Mononuclear cell (primary cell): Measurements from ENCODE around the gene ZMIZ2. TPM values are rescaled to one million over a fixed set of nuclear protein-coding genes. Genes with fewer than 3 reads are reported as not detected.

ENCODE experiments used
- H3K27me3 ChIP-seq: 2 replicates; pipeline ENCODE4 v1.6.0; 2011; ENCODE audit warnings: low read length, control low read depth; ENCODE audit not compliant: insufficient read depth
- H3K4me1 ChIP-seq: 2 replicates; pipeline ENCODE4 v1.5.1; 2011; ENCODE audit warnings: mild to moderate bottlenecking, low read length, control low read depth; ENCODE audit not compliant: insufficient read depth
- H3K4me3 ChIP-seq: 2 replicates; pipeline ENCODE4 v1.5.1; 2011; ENCODE audit warnings: mild to moderate bottlenecking, low read length, moderate library complexity
- H3K9me3 ChIP-seq: 2 replicates; pipeline ENCODE4 v1.5.1; 2011; ENCODE audit warnings: low read depth, mild to moderate bottlenecking, control low read depth, low read length
- total RNA-seq: library from RNA; depleted of rRNA; stranded (reverse); fragments of >200 nt; gene quantifications from one replicate; pipeline ENCODE4 v1.2.3, GENCODE V29; 2012

The ZMIZ2 gene
- total RNA-seq, 1 donor: 16.7 TPM

DNA sequence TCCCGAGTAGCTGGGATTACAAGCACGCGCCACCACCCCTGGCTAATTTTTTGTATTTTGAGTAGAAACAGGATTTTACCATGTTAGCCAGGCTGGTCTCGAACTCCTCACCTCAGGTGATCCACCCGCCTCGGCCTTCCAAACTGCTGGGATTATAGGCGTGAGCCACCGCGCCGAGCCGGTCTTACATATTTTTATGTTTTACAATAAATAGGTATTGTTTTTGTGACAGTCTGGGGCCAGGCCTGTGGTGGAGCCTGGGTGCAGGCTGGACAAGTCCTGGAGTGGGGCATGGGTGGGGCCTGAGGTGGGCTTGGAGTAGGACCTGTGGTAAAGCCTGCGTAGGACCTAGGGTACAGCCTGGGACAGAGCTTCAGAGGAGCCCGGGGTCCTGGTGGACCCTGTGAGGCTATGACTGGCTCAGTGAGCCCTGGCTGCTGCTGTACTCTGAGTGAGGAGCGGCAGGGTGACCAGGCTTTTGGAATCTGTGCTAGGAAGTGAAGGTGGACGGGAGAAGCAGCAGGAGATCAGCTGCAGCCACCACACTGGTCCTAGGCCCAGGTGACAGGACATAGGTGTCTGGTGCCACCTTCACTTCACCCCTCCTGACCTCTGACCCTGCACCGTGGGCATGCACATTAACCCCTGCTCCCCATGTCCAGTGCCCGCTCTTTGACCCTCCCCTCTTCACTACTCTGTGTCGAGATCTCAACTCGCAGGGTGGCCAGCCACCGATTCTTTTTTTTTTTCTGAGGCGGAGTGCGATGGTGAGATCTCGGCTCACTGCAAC lies 9.6 kb upstream of the ZMIZ2 start:
- Histone ChIP-seq H3K9me3 (no peaks in the 10 kb centered on the region), H3K4me1 (peaks cover 12% of the 10 kb centered on the region), H3K27me3 (no peaks in the 10 kb centered on the region), H3K4me3 (no peak overlapping the region)

DNA sequence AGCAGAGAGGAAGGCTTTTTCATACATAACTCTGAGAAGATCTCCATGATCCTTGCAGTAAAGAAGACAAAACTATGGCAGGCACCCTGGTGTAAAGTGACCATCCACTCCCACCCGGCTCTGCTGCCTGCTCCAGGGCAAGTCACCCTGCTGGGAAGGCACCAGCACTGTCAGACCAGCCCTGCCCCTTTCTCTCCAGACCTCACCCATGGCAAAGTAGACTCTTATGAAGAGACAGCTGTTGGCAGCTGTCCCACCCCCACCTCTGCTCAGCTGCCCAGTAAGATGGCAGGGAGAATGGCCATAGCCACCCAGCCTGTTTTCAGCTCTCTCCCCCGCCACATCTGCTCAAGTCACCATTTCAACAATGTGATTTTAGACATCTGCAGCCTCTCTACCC lies 8.6 kb upstream of the ZMIZ2 start:
- H3K4me3 ChIP-seq: no peak overlapping the region
- H3K9me3 ChIP-seq: no peaks in the 10 kb centered on the region
- no peaks in the 10 kb centered on the region for H3K27me3 ChIP-seq
- peaks cover 9% of the 10 kb centered on the region for H3K4me1 ChIP-seq

DNA sequence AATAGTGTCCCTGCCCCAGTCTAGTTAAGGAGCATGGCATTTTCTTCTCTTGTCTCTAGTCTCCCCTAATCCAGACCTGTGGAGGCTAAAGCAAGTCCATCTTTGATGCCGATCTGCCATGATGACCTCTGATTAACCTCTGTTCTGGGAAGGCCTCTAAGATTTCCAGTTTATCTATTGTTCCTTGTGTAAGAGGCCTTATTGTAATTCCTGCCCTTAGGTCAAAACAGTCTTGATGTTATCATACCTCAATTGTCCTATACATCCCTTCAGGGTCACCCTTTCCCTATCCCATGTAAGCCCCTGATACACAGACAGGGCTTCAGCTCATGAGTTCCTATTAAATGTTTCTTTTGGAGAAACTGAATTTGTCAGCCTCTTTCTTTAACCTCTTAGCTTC lies 4.9 kb upstream of the ZMIZ2 start:
- Histone ChIP-seq H3K27me3 (no peaks in the 10 kb centered on the region), H3K4me3 (no peak overlapping the region), H3K9me3 (no peaks in the 10 kb centered on the region), H3K4me1 (peaks cover 11% of the 10 kb centered on the region)

- peaks cover 54% of the 10 kb centered on the region for H3K4me1 ChIP-seq
- no peaks in the 10 kb centered on the region for H3K27me3 ChIP-seq
- no peaks in the 10 kb centered on the region for H3K9me3 ChIP-seq
- peak overlapping the region; percentile 63 for H3K4me3 ChIP-seq
Measured at GRCh38 chr7:44748948-44749731, 493 bp downstream of the ZMIZ2 start.

DNA sequence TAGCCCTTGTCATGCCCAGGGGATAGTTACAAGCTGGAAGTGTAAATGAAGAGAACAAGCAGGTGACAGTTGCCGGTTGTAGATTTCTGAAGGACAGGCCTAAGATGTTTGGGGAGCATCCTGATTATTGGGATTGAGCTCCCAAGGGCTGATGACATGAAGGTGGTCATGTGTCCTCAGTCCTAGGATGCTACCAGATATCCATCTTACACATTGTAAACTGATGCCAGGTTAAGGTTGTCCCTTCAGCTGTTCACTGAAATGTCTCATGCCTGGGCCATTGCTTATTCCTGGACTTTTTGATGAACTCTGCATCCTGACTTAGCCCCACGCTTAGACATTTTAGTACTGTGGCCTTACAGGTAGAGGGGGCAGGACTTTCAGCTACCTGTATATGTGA lies 1.3 kb downstream of the ZMIZ2 start:
- no peaks in the 10 kb centered on the region for H3K9me3 ChIP-seq
- peaks cover 57% of the 10 kb centered on the region for H3K4me1 ChIP-seq
- no peaks in the 10 kb centered on the region for H3K27me3 ChIP-seq
- peak overlapping the region; percentile 63 for H3K4me3 ChIP-seq

DNA sequence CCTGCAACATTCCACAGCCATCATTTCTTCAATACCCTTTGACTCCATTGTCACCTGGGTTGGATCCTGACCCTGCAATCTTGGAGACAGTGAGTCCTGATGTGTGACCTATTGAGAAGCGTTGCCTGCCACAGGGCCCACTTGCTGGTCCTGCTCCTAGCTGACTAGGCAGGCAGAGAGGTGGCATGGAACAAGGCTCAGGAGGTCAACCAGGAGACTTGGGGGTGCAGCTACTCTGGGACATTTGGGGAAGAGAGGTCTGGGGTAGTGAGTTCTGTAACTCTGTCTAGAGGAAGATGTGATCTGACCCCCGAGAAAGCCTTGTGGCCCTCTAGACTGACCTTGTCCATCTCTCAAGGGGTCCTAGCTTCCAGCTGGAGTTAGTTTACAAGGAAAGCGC lies 1.8 kb downstream of the ZMIZ2 start:
- H3K9me3 ChIP-seq: no peaks in the 10 kb centered on the region
- H3K27me3 ChIP-seq: no peaks in the 10 kb centered on the region
- peaks cover 57% of the 10 kb centered on the region for H3K4me1 ChIP-seq
- H3K4me3 ChIP-seq: no peak overlapping the region

- H3K27me3 ChIP-seq: no peaks in the 10 kb centered on the region
- peaks cover 57% of the 10 kb centered on the region for H3K4me1 ChIP-seq
- no peak overlapping the region for H3K4me3 ChIP-seq
- H3K9me3 ChIP-seq: no peaks in the 10 kb centered on the region
Measured at GRCh38 chr7:44750921-44751571, 2.4 kb downstream of the ZMIZ2 start.

DNA sequence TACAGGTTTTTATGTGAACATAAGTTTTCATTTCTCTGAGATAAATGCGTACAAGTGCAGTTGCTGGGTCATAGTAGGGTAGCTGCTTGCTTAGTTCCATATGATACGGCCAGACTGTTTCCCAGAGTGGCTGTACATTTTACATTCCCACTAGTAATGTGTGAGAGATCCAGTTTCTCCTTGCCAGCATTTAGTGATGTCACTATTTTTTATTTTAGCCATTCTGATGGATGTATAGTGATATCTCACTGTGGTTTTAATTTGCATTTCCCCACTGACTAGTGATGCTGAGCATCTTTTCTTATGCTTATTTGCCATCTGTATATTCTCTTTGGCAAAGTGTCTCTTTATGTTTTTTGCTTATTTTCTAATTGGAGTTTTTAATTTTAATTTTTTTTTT lies 4.2 kb downstream of the ZMIZ2 start:
- Histone ChIP-seq H3K9me3 (no peaks in the 10 kb centered on the region), H3K4me3 (no peak overlapping the region), H3K27me3 (no peaks in the 10 kb centered on the region), H3K4me1 (peaks cover 53% of the 10 kb centered on the region)

GRCh38 chr7:44754802-44755697 lies 6.4 kb downstream of the ZMIZ2 start:
- no peaks in the 10 kb centered on the region for H3K27me3 ChIP-seq
- no peak overlapping the region for H3K4me3 ChIP-seq
- H3K9me3 ChIP-seq: no peaks in the 10 kb centered on the region
- H3K4me1 ChIP-seq: peaks cover 41% of the 10 kb centered on the region

- H3K9me3 ChIP-seq: no peaks in the 10 kb centered on the region
- H3K4me1 ChIP-seq: peaks cover 32% of the 10 kb centered on the region
- H3K27me3 ChIP-seq: no peaks in the 10 kb centered on the region
- no peak overlapping the region for H3K4me3 ChIP-seq
Measured at GRCh38 chr7:44755698-44756627, 7.3 kb downstream of the ZMIZ2 start.

- no peaks in the 10 kb centered on the region for H3K27me3 ChIP-seq
- H3K4me1 ChIP-seq: peaks cover 22% of the 10 kb centered on the region
- no peaks in the 10 kb centered on the region for H3K9me3 ChIP-seq
- no peak overlapping the region for H3K4me3 ChIP-seq
Measured at GRCh38 chr7:44756904-44757303, 8.3 kb downstream of the ZMIZ2 start.

DNA sequence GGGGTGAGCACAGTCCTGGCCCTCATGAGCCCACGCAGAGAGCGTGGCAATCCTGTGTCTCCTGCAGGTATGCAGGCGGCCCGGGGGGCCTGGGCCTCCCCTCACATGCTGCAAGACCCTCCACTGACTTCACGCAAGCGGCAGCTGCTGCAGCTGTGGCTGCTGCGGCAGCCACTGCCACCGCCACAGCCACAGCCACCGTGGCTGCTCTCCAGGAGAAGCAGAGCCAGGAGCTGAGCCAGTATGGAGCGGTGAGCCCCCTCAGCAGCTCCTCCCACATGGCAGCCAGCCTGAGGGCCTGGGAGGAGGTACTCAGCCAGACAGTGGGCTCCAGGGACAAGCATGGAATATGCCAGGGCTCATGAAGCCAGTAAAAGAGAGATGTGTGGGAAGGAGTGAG lies 8.7 kb downstream of the ZMIZ2 start:
- H3K9me3 ChIP-seq: no peaks in the 10 kb centered on the region
- no peak overlapping the region for H3K4me3 ChIP-seq
- H3K4me1 ChIP-seq: peaks cover 18% of the 10 kb centered on the region
- no peaks in the 10 kb centered on the region for H3K27me3 ChIP-seq

DNA sequence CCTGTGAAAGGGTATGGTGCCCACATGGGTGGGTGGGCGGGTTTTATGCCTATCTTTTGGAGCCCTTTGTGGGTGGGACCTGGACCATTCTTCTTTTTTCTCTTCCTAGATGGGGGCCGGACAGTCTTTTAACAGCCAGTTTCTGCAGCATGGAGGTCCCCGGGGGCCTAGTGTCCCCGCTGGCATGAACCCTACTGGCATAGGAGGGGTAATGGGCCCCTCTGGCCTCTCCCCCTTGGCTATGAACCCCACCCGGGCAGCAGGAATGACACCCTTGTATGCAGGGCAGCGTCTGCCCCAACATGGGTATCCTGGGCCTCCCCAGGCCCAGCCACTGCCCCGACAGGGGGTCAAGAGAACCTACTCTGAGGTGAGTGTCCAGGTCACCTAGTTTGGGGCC lies 9.1 kb downstream of the ZMIZ2 start:
- Histone ChIP-seq H3K9me3 (no peaks in the 10 kb centered on the region), H3K4me3 (no peak overlapping the region), H3K4me1 (peaks cover 14% of the 10 kb centered on the region), H3K27me3 (no peaks in the 10 kb centered on the region)

DNA sequence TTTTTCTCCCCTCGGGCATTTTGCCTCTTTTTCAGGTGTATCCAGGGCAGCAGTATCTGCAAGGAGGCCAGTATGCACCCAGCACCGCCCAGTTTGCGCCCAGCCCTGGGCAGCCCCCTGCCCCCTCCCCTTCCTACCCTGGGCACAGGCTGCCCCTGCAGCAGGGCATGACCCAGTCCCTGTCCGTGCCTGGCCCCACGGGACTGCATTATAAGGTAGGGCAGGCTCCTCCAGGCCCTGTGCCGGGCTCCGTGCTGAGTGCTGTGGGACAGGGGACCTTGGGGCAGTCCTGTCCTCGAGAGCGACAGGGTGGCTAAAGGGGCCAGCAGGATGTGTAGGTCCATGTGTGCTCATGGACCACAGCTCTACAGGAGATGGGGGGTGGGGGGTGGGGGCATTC lies 10.6 kb downstream of the ZMIZ2 start:
- peaks cover 1% of the 10 kb centered on the region for H3K4me1 ChIP-seq
- no peaks in the 10 kb centered on the region for H3K9me3 ChIP-seq
- H3K27me3 ChIP-seq: no peaks in the 10 kb centered on the region
- H3K4me3 ChIP-seq: no peak overlapping the region
